ENCODE data around the gene FBXW12.

FBXW12 gene

DNA sequence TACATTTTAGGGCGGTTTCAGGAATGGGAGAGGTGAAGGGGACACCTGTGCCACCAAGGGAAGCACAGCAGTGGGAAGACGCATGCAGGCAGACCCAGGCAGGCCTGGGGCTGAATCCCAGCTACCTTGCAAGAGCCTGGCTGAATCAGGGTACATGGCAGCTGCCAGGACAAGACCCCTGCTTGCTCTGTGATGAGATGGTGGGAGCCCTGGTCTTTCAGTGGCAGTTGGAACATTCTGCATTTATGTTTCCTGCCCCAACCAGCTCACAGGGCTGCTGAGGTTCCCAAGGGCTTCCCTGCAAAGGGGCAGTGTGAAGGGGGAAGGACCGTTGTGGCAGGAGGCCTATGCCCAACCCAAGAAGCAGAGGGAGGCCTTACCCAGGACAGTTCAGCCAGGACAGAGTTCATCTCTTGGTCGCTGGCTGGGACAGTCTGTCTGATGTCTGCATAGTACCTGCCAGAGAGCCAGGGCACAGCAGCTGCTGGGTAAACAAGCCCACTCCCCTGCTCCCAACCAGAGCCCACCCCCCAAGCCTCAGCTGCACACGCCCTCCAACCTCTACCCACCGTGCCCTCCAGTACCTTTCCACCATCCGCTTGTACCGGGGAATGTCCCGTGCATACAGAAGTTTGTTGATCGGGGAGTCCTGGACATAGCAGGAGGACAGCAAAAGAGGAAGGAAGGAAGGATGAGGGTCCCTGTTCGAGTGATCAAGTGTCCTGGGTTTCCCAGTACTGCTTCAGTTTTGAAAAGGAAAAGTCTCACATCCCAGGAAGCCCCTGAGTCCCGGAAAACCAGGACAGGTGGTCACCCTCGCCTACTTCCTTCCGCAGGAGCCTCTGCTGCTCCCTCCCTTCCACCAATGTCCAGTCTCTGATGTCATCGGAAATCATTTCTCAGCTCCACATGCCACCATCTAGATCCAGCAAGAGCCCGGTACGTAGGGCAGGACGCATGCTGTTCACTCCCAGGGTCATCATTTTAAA is 34.7 kb downstream of the FBXW12 start:
- DNase-seq (ENCODE audit: insufficient read length, low spot score) (peak; percentile 2), FAIRE-seq (no peak)

DNA sequence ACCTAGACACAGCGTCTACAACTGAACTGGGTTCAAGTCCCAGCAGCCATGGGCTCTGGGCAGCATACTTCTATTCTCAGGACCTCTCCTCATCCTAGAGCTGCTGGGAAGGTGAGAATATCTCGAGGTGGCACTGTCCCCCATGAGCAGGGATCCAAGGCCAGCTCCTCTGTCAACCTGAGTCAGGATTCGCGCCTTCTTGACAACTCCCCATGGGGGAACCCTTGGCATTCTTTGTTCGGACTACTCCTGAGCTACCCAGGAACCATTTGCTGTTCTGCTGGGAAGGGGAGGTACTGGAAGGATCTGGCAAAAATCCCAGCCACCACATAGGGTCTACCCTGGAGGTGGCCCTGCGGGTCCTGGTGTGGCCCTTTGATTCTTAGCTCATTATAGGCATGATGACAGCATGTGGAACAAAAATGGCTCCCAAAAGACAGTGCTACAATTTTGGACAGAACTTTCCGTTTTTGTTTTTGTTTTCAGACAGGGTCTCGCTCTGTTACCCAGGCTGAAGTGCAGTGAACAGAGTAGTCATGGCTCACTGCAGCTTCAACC is 35.6 kb downstream of the FBXW12 start:
- DNase-seq (ENCODE audit: insufficient read length, low spot score) = peak; percentile 1
- no peak for FAIRE-seq

DNA sequence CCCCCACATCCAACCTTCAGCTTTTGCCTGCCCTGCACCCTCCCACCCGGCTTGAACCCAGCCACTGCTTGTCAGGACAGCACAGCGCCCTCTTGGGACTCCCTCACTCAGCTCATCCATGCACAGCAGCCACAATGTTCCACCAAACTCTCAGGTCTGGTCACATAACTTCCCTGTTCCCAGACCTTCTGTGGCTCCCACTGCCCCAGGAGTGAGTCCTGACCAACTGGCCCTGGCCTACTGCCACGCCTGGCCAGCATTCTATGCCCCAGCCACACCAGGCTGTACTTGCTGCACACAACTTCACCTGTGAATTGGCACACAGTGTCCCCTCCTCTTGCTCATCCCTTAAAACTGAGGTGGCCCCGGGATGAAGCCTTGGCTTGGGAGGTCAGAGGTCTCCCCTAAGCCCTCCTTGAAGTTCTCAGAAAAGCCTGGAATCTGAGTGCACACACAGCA is 36.8 kb downstream of the FBXW12 start:
- no peak for FAIRE-seq
- DNase-seq (ENCODE audit: insufficient read length, low spot score) = peak; percentile 8

DNA sequence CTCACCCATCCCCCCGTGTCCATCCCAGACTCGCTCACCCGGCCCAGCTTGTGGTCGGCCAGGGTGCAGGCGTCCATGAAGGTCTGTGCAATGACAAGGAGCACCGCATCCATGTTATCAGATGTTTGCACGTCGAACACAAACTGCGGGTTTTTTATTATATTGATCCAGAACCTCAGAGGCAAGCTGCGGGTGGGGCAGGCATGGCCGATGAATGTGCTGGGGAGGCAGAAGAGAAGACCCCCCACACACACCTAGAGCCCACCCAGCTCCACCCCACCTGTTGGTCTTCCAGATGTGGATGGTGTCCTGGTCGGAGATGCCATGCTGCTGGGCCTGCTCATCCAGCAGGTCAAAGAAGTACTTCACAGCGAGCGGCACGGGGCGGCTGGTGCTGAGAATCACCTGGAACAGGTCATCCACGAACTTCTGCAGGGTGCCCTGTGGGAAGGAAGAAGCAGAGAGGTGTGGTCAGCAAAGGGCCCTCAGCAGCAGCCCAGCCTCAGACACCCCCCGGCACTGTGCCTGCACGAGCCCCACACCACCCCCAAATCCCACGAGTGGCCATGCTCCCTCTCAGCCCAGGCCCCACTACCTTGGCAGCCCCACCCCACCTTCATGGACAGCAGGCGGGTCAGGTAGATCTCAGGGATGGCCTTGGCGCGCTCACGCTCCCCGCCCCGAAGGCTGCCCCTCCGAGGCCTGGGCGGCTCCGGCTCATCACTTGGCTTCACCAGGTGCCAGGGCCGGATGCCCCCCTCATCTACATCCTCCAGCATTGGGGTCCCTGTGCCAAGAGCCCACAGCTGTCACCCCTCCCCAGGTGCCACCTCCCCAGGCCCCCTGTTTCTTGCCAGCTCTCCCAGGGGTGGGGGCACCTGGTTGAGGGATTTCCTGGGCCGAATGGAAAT is 37.5 kb downstream of the FBXW12 start:
- FAIRE-seq = no peak
- no peak for DNase-seq (ENCODE audit: insufficient read length, low spot score)

DNA sequence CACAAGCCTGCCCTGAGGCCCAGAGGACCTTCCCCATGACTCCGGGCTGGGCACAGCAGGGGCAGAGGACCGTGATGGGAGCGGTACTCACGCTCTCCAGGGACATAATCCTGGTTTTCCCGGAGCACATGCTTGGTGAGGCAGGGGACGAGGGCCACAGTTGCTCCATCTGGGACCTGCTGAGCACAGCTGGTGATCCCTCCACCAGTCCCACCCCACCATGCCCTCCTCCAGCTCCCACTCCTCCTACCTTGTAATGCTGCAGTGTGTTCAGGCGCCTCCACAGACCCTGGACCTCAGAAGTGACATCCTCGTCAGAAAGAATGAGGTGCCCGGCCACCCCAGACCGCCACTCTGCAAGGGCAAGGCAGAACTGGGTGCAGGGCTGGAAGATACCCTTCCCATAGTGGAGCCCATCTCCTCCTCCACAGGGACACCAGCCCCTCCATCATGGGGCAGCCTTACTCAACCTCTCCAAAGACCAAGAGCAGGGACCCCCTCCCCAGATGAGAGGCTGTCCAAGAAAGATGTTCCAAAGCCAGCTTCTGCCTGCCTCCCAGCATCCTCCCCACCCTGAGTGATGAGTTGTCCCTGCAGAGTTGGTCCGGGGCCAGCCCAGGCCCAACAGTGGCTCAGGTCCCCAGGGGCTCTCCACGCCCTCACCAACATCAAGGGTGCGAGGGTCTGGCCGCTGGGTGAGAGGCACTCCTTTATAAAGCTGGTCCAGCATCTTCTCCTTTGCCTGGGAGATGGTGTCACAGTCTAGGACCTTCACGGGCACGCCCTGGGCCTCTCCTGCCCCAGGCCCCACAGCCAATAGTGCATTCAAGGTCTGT is 38.4 kb downstream of the FBXW12 start:
- FAIRE-seq (no peak), DNase-seq (ENCODE audit: insufficient read length, low spot score) (no peak)

DNA sequence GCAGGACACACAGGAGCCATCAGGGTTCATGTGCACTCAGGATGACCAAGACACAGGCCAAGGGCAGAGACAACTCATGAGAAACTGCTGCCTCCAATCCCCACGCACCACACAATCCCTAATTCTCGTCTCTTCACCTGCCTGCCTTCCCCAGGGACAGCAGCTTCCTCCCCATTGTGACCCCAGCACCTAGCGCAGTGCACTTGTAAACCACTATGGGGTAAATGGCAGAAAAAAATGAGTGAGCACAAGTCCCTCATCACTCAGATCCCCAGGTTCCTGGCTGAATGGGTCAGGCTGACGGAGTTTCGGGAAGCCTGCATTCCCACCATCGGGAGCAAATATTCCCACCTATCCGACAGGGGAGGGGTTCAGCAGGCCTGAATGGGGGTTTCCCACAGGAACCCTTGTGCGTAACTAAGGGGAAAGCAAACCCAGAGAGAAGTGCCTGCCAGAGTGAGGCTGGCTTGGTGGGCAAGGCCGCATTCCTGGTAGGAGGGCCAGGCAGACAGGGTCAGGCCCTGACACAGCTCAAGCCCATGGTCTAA is 39.1 kb downstream of the FBXW12 start:
- DNase-seq (ENCODE audit: insufficient read length, low spot score) (no peak), FAIRE-seq (no peak)

DNA sequence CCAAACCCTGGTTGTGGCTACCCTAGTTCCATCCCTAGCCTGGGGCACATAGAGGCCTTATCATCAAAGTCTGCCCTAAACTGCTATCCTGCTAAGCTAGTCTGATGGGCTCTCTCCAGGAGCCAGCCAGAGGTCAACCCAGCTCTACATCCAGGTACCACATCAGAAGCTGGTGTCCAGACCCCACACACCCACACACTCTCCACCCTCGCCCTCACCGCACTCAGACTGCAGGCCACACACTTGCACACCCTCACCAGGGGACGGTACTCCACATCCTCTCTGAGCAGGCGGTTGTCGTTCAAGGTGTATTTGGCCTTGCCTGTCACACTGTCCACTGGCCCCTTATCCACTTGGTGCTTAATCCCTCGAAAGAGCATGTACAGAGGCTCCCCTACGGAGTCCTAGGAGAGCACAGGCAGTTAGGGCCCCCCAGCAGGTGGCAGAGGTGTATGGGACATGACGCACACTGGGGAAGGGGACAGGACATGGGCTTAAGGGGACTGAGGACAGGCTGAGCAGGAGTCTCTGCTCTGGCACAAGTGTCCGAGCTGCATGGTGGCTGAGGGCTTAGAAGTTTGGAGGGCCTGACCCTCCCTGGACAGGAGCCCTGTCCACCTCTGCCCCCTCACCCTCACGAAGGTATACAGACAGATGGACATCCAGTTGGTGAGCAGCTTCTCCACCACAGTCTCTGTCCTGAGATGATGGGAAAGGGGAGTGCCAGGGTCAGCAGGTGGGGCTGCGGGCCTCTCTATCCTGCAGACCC is 39.8 kb downstream of the FBXW12 start:
- no peak for FAIRE-seq
- DNase-seq (ENCODE audit: insufficient read length, low spot score) = no peak

DNA sequence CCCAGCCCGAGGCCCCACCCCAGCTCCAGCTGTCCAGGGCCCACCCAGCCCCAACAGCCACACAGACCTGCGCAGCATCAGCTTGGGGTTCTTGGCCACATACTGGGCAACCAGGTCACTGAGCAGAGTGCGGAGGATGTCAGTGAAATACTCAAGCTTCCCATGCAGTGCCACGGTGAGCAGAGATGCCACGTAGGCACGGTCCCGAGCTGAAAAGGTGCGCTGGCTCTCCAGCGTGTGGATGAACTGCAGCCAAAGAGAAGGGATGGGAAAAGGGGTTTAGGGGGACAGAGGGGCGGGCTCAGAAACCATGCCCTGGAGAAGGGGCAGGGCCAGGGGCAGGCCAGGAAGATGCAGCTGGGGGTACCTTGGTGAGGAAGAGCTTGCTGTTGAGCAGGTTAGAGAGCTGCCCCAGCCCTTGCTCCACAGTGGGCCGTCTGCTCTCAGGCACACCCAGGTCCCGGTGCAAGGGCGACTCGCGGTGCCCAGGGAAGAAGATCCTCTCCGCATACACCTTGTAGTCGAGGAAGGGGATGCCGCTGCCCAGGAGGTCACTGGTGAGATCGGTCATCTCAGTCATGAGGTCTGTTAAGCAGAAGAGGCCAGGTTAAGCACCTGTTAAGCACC is 40.5 kb downstream of the FBXW12 start:
- FAIRE-seq (no peak), DNase-seq (ENCODE audit: insufficient read length, low spot score) (no peak)

DNA sequence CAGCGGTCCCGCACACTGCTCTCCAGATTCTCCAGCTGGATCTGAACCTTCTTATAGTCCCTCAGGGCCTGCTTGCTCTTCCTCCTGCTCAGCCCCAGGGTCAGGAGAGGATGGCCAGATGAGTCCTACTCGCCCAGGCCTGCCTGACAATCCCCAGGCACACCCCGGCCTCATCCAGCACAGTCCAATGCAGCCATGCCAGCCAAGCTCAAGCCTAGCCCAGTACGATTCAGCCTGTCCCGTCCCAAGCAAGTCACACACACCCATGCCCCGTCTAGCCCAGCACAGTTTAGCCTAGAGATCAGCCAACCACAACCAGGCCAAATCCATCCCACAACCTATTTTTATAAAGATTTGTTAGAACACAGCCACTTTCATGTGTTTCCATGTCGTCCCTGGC is 41.1 kb downstream of the FBXW12 start:
- DNase-seq (ENCODE audit: insufficient read length, low spot score) (no peak), FAIRE-seq (no peak)

DNA sequence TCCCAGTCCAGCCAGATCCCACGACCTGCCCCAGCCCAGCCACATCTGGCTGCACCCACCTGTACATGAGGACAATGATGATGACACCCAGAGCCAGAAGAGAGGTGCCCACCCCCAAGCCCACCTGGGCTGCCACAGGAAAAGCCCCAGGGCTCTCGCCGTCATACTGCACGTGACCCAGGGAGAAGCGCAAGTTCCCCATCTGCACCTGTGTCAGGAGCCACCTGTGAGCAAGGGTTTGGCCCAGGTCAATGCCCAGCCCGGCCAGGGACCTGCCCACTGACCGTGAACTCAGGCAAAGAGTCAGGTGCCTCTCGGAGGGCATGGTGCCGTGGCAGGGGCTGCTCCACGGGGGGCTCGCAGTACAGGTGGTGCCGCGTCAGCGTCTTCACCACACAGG is 41.6 kb downstream of the FBXW12 start:
- FAIRE-seq (no peak), DNase-seq (ENCODE audit: insufficient read length, low spot score) (no peak)

DNA sequence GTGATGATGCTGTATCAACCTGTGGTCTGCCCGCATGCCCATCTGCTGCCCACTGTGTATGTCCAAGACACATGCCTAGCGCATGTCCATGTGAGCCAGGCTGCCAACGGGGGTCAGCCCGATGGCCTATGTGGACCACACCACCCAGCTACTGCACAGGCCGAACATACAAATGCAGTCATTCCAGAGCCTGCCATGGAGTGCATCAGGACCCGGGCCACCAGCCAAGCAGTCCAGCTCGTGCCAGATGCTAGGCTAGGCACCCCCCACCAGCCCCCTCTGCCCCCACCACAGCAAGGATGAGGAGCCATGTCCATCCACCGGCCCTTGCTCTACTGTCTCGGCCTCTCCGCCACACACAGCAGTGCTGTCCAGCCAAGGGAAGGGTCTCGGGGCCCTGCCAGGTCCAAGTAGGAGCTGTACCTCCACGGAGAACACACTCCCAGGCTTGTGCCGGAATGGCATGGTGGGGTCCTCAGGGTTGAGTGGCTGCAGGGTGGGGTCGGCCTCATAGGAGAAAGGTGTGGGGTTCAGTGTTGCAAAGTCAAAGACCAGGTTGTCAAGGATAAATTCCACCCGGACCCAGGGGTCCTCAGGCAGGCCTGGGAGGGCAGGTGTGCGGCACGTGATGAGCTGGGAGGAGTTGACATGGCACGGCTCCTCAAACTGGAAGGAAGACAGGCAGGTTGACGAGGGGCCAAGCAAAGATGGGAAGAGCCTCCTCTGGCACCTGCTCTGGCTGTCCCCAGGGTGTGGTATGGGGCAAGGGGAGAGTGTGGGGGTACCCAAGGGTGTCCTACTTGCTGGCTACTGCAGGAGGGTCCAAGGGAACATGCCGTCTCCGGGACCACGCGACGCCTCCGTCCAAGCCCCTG is 42.6 kb downstream of the FBXW12 start:
- DNase-seq (ENCODE audit: insufficient read length, low spot score) = no peak
- no peak for FAIRE-seq

DNA sequence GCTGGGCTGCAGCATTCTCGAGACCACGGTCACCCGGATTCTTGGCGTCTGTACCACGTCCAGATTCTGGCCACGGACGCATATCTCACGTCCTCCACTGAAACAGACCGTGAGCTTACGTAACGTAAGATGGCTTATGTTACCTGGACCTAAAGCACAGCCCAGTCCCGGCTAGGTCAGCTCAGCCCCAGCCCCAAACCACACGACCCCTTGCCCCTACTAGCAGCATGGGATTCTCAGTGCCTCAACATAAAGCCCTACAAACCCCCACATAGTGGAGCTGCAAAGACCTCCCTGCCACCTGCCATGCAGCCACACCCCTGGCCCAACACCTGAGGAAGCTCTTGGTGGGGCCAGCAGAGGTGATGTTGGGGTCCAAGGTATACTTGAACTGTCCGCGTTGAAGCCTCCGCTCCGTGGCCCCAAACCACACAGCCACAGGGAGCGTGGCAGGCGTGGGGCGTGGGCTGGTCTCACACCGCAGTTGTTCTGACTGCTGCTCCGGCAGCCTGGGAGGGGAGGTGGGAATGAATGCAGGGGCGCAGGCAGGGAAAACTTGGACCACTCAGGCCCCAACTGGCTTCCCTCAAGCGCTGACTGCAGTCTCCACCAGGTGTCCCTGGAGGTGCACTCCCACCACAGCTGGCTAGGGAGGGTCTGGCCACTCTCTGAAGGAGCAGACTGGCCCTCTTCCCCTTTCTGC is 43.4 kb downstream of the FBXW12 start:
- no peak for FAIRE-seq
- no peak for DNase-seq (ENCODE audit: insufficient read length, low spot score)

DNA sequence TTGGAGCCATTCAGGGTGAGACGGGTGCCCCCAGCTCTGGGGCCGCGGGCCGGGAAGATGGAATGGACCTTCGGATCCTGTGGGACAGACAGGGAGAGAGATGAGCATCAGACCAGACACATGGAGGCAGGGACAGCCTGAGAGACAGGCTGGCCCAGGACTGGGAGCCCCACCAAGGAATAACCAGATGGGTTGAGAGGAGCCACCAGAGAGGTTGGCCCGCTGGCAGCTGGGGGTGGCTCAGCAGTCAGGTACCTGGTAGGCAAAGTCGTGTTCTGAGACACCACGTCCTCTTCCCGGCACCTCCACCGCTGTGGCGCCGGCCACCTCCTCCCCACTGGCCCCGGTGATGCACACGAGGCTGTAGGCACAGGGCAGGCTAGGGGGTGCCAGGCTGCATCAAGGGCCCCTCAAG is 44.1 kb downstream of the FBXW12 start:
- DNase-seq (ENCODE audit: insufficient read length, low spot score) = no peak
- FAIRE-seq = no peak

DNA sequence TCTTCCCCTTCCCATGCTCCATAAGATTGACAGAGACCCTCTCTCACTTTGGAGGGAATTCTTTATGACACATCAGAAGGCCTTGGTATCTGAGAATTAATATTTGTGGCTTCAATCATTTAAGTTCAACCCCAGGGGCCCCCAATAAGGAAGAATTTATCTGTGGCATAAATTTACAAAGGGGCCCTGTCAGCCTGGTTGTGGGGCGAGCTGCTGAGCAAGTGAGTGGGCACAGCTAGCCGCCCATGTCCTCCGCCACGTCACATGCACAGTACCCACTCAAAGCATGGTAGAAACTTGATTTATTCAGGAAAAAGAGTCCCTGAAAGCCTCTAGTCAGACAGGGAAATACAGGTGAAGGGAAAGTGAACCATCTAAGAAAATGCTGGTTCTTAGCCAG is 44.5 kb downstream of the FBXW12 start:
- no peak for FAIRE-seq

DNA sequence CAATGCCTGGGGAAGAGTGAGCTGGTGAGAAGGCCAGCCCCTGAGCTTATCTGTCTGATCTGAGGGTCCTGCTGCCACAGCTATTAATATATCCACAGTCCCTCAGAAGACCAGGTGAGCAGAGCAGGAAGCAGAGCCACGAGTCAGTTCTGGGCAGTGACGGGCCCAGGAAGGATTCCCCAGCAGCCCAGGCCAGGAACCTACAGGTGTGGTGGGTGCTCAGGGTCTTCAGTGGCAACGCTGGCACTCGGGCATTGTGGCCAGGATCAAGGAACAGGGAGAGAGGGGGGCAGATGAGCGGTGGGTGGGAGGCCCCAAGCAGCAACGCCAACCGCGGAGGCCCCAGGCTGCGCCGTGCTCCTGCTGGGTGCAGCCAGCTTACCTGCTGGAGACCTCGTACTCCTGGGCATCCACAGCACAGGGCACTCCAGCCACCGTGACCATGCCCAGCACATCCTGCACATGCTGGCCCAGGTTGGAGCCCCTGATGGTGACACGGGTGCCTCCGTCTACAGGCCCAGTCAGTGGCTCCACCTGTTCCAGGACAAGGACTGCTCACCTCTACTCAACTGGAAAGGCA is 45.6 kb downstream of the FBXW12 start:
- FAIRE-seq (no peak), DNase-seq (ENCODE audit: insufficient read length, low spot score) (no peak)

More for the DNA sequence above, 44.5 kb downstream of the FBXW12 start:
- DNase-seq (ENCODE audit: insufficient read length, low spot score) = no peak

DNA sequence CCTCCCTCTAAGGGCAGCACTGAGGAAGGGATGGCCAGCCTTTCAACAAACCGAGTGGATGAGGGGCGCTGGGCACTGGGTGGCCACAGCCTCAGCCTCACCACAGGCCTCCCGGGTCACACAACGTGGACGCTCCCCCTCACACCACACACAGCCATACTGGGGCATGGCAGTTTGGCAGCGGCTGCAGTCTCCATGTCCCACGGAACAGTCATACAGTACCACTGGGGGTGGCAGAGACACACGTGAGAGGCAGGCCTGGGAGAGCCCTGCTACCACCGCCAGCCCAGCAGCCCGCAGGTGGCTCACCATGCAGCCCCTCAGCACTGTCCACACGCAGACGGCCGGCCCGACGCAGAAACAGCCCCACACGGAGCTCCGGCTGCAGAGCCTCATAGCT is 46.1 kb downstream of the FBXW12 start:
- no peak for FAIRE-seq

DNA sequence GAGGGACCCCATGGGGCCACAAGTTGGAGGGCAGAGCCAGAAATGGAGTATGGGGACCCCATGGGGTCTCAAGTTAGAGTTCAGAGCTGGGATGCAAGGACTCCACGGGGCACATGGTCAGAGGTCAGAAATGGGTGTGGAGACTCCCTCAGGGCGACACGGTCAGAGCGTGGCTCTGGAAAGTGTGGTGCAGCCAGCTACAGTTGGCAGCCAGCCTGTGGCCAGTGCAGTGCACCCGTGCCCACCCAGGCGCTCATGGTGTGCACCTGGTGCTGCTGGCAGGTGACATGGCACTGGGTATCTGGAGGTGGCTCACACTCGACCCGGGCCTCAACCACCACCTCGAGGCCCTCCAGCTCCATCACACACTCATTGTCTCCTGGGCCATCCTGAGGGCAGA is 46.6 kb downstream of the FBXW12 start:
- DNase-seq (ENCODE audit: insufficient read length, low spot score) = no peak
- FAIRE-seq = no peak

More for the DNA sequence above, 46.1 kb downstream of the FBXW12 start:
- no peak for DNase-seq (ENCODE audit: insufficient read length, low spot score)

Data from GM19239 (cell line).